GM23338 (cell line): ENCODE data around the gene SERTAD1. TPM values are rescaled to one million over a fixed set of nuclear protein-coding genes. Genes with fewer than 3 reads are reported as not detected.

Source experiments
- ATAC-seq: fragments of 200-7000 bp; cut with Tn5 transposase; 3 replicates; pipeline ENCODE4 v1.9.1; 2020
- DNase-seq: peaks from one replicate; pipeline ENCODE4 v3.0.0-alpha.2; 2015; ENCODE audit warnings: low spot score
- H2AFZ ChIP-seq: fragments of 200-600 bp; sonication (generic); 2 replicates; pipeline ENCODE4 v1.8.0; 2016; ENCODE audit warnings: antibody characterized with exemption, mild to moderate bottlenecking, moderate library complexity
- H3F3A ChIP-seq: fragments of 200-600 bp; sonication (generic); replicated peaks from 2 replicates; pipeline ENCODE4 v1.8.0; 2017; ENCODE audit warnings: antibody characterized with exemption, mixed run types, low read depth
- H3K27ac ChIP-seq: fragments of 200-600 bp; sonication (generic); 2 replicates; pipeline ENCODE4 v1.6.1; 2016; ENCODE audit warnings: low read depth
- H3K27me3 ChIP-seq: fragments of 200-600 bp; sonication (generic); 2 replicates; pipeline ENCODE4 v1.8.0; 2016; ENCODE audit warnings: mild to moderate bottlenecking, mixed run types, moderate library complexity; ENCODE audit not compliant: insufficient read depth
- H3K36me3 ChIP-seq: fragments of 200-600 bp; sonication (generic); 2 replicates; pipeline ENCODE4 v1.8.0; 2016; ENCODE audit warnings: mild to moderate bottlenecking; ENCODE audit not compliant: insufficient read depth
- H3K4me1 ChIP-seq: fragments of 200-600 bp; sonication (generic); 2 replicates; pipeline ENCODE4 v1.8.0; 2016; ENCODE audit warnings: mild to moderate bottlenecking, moderate library complexity; ENCODE audit not compliant: insufficient read depth
- H3K4me2 ChIP-seq: fragments of 200-600 bp; sonication (generic); 2 replicates; pipeline ENCODE4 v1.7.1; 2017; ENCODE audit warnings: mixed run types
- H3K4me3 ChIP-seq: fragments of 200-600 bp; sonication (generic); 2 replicates; pipeline ENCODE4 v1.6.1; 2016; ENCODE audit warnings: mixed run types
- H3K79me2 ChIP-seq: fragments of 200-600 bp; sonication (generic); replicated peaks from 2 replicates; pipeline ENCODE4 v1.8.0; 2017; ENCODE audit warnings: mild to moderate bottlenecking; ENCODE audit not compliant: insufficient read depth
- H3K9me2 ChIP-seq: fragments of 200-600 bp; sonication (generic); 2 replicates; pipeline ENCODE4 v1.8.0; 2017; ENCODE audit not compliant: insufficient read depth
- H4K20me1 ChIP-seq: fragments of 200-600 bp; sonication (generic); replicated peaks from 2 replicates; pipeline ENCODE4 v1.8.0; 2017; ENCODE audit warnings: mild to moderate bottlenecking; ENCODE audit not compliant: insufficient read depth
- H3K27ac Mint-ChIP-seq: 2 replicates; pipeline ENCODE4 v1.8.0; 2020; ENCODE audit warnings: inconsistent platforms, mild to moderate bottlenecking, moderate library complexity, mixed read lengths
- H3K27me3 Mint-ChIP-seq: 3 replicates; pipeline ENCODE4 v1.8.0; 2022; ENCODE audit warnings: low read depth, mild to moderate bottlenecking, moderate library complexity, mixed read lengths, inconsistent platforms; ENCODE audit not compliant: insufficient read depth, poor library complexity
- H3K36me3 Mint-ChIP-seq: 3 replicates; pipeline ENCODE4 v1.8.0; 2021; ENCODE audit warnings: low read depth, mild to moderate bottlenecking, inconsistent platforms, moderate library complexity, mixed read lengths
- H3K4me1 Mint-ChIP-seq: 3 replicates; pipeline ENCODE4 v1.8.0; 2020; ENCODE audit warnings: mild to moderate bottlenecking, inconsistent platforms, mixed read lengths
- H3K4me3 Mint-ChIP-seq: 3 replicates; pipeline ENCODE4 v1.8.0; 2021; ENCODE audit warnings: moderate library complexity, mild to moderate bottlenecking, inconsistent platforms, mixed read lengths
- H3K9me3 Mint-ChIP-seq: 3 replicates; pipeline ENCODE4 v1.8.0; 2020; ENCODE audit warnings: moderate library complexity, mild to moderate bottlenecking, inconsistent platforms, mixed read lengths
- CTCF ChIP-seq, 2 experiments: fragments of 200-600 bp in 1 of 2; sonication (generic) in 1 of 2; conservative IDR thresholded peaks; 2 replicates each; pipeline versions ENCODE4 v1.5.1 to v1.6.1; 2016 to 2017; ENCODE audit warnings: antibody characterized with exemption in 2 of 2, low read depth in 2 of 2, mild to moderate bottlenecking in 2 of 2, moderate library complexity in 1 of 2
- EZH2 ChIP-seq: fragments of 200-600 bp; sonication (generic); IDR thresholded peaks from one replicate; pipeline ENCODE4 v1.8.0; 2017; ENCODE audit warnings: antibody characterized with exemption, mild to moderate bottlenecking, low read depth; ENCODE audit not compliant: unreplicated experiment
- JUNB ChIP-seq: IDR thresholded peaks from one replicate; pipeline ENCODE4 v1.6.1; 2016; ENCODE audit warnings: antibody characterized with exemption; ENCODE audit not compliant: unreplicated experiment
- NANOG ChIP-seq: IDR thresholded peaks from 2 replicates; pipeline ENCODE4 v1.6.1; 2016; ENCODE audit warnings: antibody characterized with exemption, borderline replicate concordance
- STAT1 ChIP-seq: IDR thresholded peaks from one replicate; pipeline ENCODE4 v1.6.1; 2016; ENCODE audit warnings: antibody characterized with exemption; ENCODE audit not compliant: unreplicated experiment
- ZNF114 ChIP-seq: fragments of 250-450 bp; sonication (Bioruptor Pico); IDR thresholded peaks from 2 replicates; pipeline ENCODE4 v1.5.0; 2020; ENCODE audit warnings: mild to moderate bottlenecking, moderate library complexity
- ZNF331 ChIP-seq: fragments of 250-450 bp; sonication (Bioruptor Pico); IDR thresholded peaks from 2 replicates; pipeline ENCODE4 v1.5.0; 2020; ENCODE audit warnings: low read depth, mild to moderate bottlenecking, moderate library complexity
- ZNF462 ChIP-seq: fragments of 250-450 bp; sonication (Bioruptor Pico); IDR thresholded peaks from 2 replicates; pipeline ENCODE4 v1.5.0; 2020; ENCODE audit warnings: mild to moderate bottlenecking, moderate library complexity
- polyA plus RNA-seq: library from polyadenylated mRNA; unstranded; fragments of >200 nt; fragmentation: Nextera tagmentation; extraction: Ambion mirVana; gene quantifications from 2 replicates; pipeline ENCODE4 v1.2.1, GENCODE V29; 2016
- total RNA-seq: library from RNA; depleted of rRNA; stranded (reverse); fragments of >200 nt; shearing (Covaris generic); gene quantifications from 2 replicates; pipeline ENCODE4 v1.2.3, GENCODE V29; 2014

The SERTAD1 gene
- total and polyA plus RNA-seq, 2 experiments from 2014 or later: 4.6 to 9.1 TPM

- Histone ChIP-seq H2AFZ (no peak overlapping the region), H3K36me3 (no peaks in the 10 kb centered on the region), H3K27me3 (peaks cover 4% of the 10 kb centered on the region; the same call in 1 of the 2 replicates), H4K20me1 (no peaks in the 10 kb centered on the region), H3K4me1 (no peaks in the 10 kb centered on the region; the same call in 1 of the 2 replicates), H3K27ac (no peak overlapping the region), H3K4me3 (no peak overlapping the region), H3K4me2 (no peak overlapping the region), H3F3A (no peaks in the 10 kb centered on the region), H3K9me2 (no peaks in the 10 kb centered on the region), H3K79me2 (no peaks in the 10 kb centered on the region)
- Mint-ChIP-seq H3K4me1 (peaks cover 12% of the 10 kb centered on the region), H3K9me3 (no peaks in the 10 kb centered on the region; the same call in 2 of the 3 replicates), H3K4me3 (no peak overlapping the region; the same call in 2 of the 3 replicates), H3K27ac (no peak overlapping the region), H3K36me3 (no peaks in the 10 kb centered on the region), H3K27me3 (peaks cover 17% of the 10 kb centered on the region)
- TF ChIP-seq EZH2: no peak
- peak; percentile 12 to 43; a peak in 2 of 4 replicates for TF ChIP-seq CTCF (conservative IDR thresholded peaks at IDR 0.05; ENCODE audit: low read depth in 2 of 2)
- ATAC-seq (peak; percentile 43), DNase-seq (no peak)
Measured at GRCh38 chr19:40392894-40393517, 32.8 kb downstream of the SERTAD1 start.

- Mint-ChIP-seq H3K27ac (no peak overlapping the region), H3K4me3 (no peak overlapping the region), H3K36me3 (no peaks in the 10 kb centered on the region), H3K4me1 (peaks cover 12% of the 10 kb centered on the region), H3K27me3 (peaks cover 15% of the 10 kb centered on the region), H3K9me3 (no peaks in the 10 kb centered on the region; the same call in 2 of the 3 replicates)
- Histone ChIP-seq H3K4me2 (no peak overlapping the region), H3K9me2 (no peaks in the 10 kb centered on the region), H3K4me3 (no peak overlapping the region), H3K4me1 (no peaks in the 10 kb centered on the region; the same call in 1 of the 2 replicates), H3F3A (no peaks in the 10 kb centered on the region), H3K27ac (no peak overlapping the region), H4K20me1 (no peaks in the 10 kb centered on the region), H3K27me3 (no peaks in the 10 kb centered on the region), H3K79me2 (no peaks in the 10 kb centered on the region), H3K36me3 (no peaks in the 10 kb centered on the region), H2AFZ (no peak overlapping the region)
- ATAC-seq (no peak), DNase-seq (no peak)
- TF ChIP-seq ZNF114 (CRISPR knock-in tag) (no peak), JUNB (no peak), STAT1 (no peak), ZNF462 (CRISPR knock-in tag) (no peak), NANOG (no peak), ZNF331 (no peak)
Measured at GRCh38 chr19:40392123-40392522, 33.7 kb downstream of the SERTAD1 start.
